HCT116 (cell line): ENCODE measurements around the gene MRAS. TPM values are rescaled to one million over a fixed set of nuclear protein-coding genes. Genes with fewer than 3 reads are reported as not detected.

Experiments
- ATAC-seq: fragments of 200-7000 bp; cut with Tn5 transposase; 2 replicates; pipeline ENCODE4 v1.9.1; 2020; ENCODE audit warnings: mild to moderate bottlenecking, moderate library complexity
- BruUV-seq: library from RNA; stranded (reverse); fragments of 400-500 nt; replicated peaks from 2 replicates; lab custom pipeline; 2021; lab: Mats Ljungman, UMichigan
- CTCF ChIA-PET: fragments of 300-600 bp; sonication (Branson Sonifier 250); formaldehyde crosslinking; loops from one replicate; lab custom pipeline; 2021; ENCODE audit warnings: antibody characterized with exemption; lab: Charles Lee
- POLR2A ChIA-PET: fragments of 300-600, 350-600 bp; sonication (Branson Sonifier 250); formaldehyde crosslinking; loops from one replicate; lab custom pipeline; 2021; ENCODE audit warnings: antibody characterized with exemption; lab: Charles Lee
- RAD21 ChIA-PET, 2 experiments: fragments of 300-600 bp; sonication (Branson Sonifier 250); formaldehyde crosslinking; loops; one replicate each; lab custom pipeline; 2023; ENCODE audit warnings: low total read pairs in 2 of 2; ENCODE audit not compliant: uncharacterized antibody in 2 of 2, unreplicated experiment in 2 of 2, low non-redundant PET in 1 of 2; lab: Charles Lee
- DNase-seq: peaks from one replicate; pipeline ENCODE4 v3.0.0-alpha.2; 2010; ENCODE audit warnings: low read depth, low spot score
- H2AFZ ChIP-seq: fragments of 200-600 bp; shearing (Covaris generic), sonication (generic); 2 replicates; pipeline ENCODE4 v1.6.1; 2017; ENCODE audit warnings: low read depth, mixed run types, mixed read lengths, antibody characterized with exemption, low read length; ENCODE audit not compliant: poor library complexity, severe bottlenecking
- H3K27ac ChIP-seq: 2 replicates; pipeline ENCODE4 v1.5.1; 2012; ENCODE audit warnings: low read depth, low read length
- H3K27me3 ChIP-seq: fragments of 200-600 bp; sonication (generic); 2 replicates; pipeline ENCODE4 v1.6.1; 2016; ENCODE audit warnings: mixed run types, low read length, mixed read lengths; ENCODE audit not compliant: insufficient read depth
- H3K36me3 ChIP-seq, 2 experiments: fragments of 200-500 bp in 1 of 2; fragments of 200-600 bp in 1 of 2; sonication (Bioruptor generic) in 1 of 2; sonication (generic) in 1 of 2; 2 replicates each; pipeline versions ENCODE4 v1.5.1 to v1.6.1; 2014 to 2016; ENCODE audit warnings: low read length in 2 of 2, inconsistent platforms in 1 of 2, mixed read lengths in 1 of 2, mixed run types in 1 of 2; ENCODE audit not compliant: insufficient read depth in 2 of 2, control insufficient read depth in 1 of 2
- H3K4me1 ChIP-seq, 2 experiments: fragments of 200-600 bp in 1 of 2; sonication (generic) in 1 of 2; 2 replicates each; pipeline versions ENCODE4 v1.5.1 to v1.6.1; 2012 to 2017; ENCODE audit warnings: low read length in 2 of 2, inconsistent platforms in 1 of 2, mild to moderate bottlenecking in 1 of 2, mixed read lengths in 1 of 2, mixed run types in 1 of 2, moderate library complexity in 1 of 2; ENCODE audit not compliant: insufficient read depth in 2 of 2, control insufficient read depth in 1 of 2
- H3K4me2 ChIP-seq: fragments of 200-600 bp; sonication (generic); 2 replicates; pipeline ENCODE4 v1.6.1; 2017; ENCODE audit warnings: mixed run types, low read length, mixed read lengths
- H3K4me3 ChIP-seq, 2 experiments: fragments of 200-600 bp in 1 of 2; sonication (generic) in 1 of 2; replicated peaks in 1 of 2; 2 replicates each; pipeline ENCODE4 v1.5.1; 2011 to 2016; ENCODE audit warnings: low read length in 2 of 2, control low read depth in 1 of 2, low read depth in 1 of 2, mild to moderate bottlenecking in 1 of 2, mixed read lengths in 1 of 2, mixed run types in 1 of 2
- H3K79me2 ChIP-seq: fragments of 200-600 bp; sonication (generic); 2 replicates; pipeline ENCODE4 v1.6.1; 2017; ENCODE audit warnings: mild to moderate bottlenecking, mixed run types, low read length, moderate library complexity, mixed read lengths; ENCODE audit not compliant: insufficient read depth
- H3K9ac ChIP-seq: fragments of 200-600 bp; sonication (generic); 2 replicates; pipeline ENCODE4 v1.6.1; 2016; ENCODE audit warnings: low read length, mixed read lengths
- H3K9me2 ChIP-seq: fragments of 200-600 bp; sonication (generic), shearing (Covaris generic); 2 replicates; pipeline ENCODE4 v1.6.1; 2017; ENCODE audit warnings: mixed run types, mild to moderate bottlenecking, moderate library complexity; ENCODE audit not compliant: insufficient read depth
- H3K9me3 ChIP-seq, 2 experiments: fragments of 200-500 bp in 1 of 2; fragments of 200-600 bp in 1 of 2; sonication (Bioruptor generic) in 1 of 2; sonication (generic) in 1 of 2; 2 replicates each; pipeline ENCODE4 v1.6.1; 2014 to 2017; ENCODE audit warnings: low read length in 2 of 2, mixed read lengths in 2 of 2, inconsistent platforms in 1 of 2, low read depth in 1 of 2, mild to moderate bottlenecking in 1 of 2, mixed run types in 1 of 2, moderate library complexity in 1 of 2; ENCODE audit not compliant: control insufficient read depth in 1 of 2, insufficient read depth in 1 of 2
- H4K20me1 ChIP-seq: fragments of 200-600 bp; sonication (generic), shearing (Covaris generic); 2 replicates; pipeline ENCODE4 v1.6.1; 2017; ENCODE audit warnings: mixed run types, mild to moderate bottlenecking, moderate library complexity; ENCODE audit not compliant: insufficient read depth
- CBX3 ChIP-seq: IDR thresholded peaks from 2 replicates; pipeline ENCODE4 v1.6.1; 2012; ENCODE audit warnings: low read depth
- EGR1 ChIP-seq: IDR thresholded peaks from 2 replicates; pipeline ENCODE4 v1.6.1; 2012; ENCODE audit warnings: low read depth
- ELF1 ChIP-seq: IDR thresholded peaks from 2 replicates; pipeline ENCODE4 v1.6.1; 2012; ENCODE audit warnings: low read depth, borderline replicate concordance
- EZH2phosphoT487 ChIP-seq: fragments of 200-600 bp; IDR thresholded peaks from 2 replicates; pipeline ENCODE4 v1.6.1; 2018; ENCODE audit warnings: antibody characterized with exemption, borderline replicate concordance
- FOSL1 ChIP-seq: IDR thresholded peaks from 2 replicates; pipeline ENCODE4 v1.6.1; 2012; ENCODE audit warnings: low read depth
- POLR2AphosphoS5 ChIP-seq: IDR thresholded peaks from 2 replicates; pipeline ENCODE4 v1.6.1; 2011; ENCODE audit warnings: mild to moderate bottlenecking, low read depth, low read length, moderate library complexity
- RAD21 ChIP-seq: IDR thresholded peaks from 2 replicates; pipeline ENCODE4 v1.6.1; 2012; ENCODE audit warnings: low read depth, mild to moderate bottlenecking
- SIN3A ChIP-seq: IDR thresholded peaks from 2 replicates; pipeline ENCODE4 v1.6.1; 2012; ENCODE audit warnings: low read depth
- SP1 ChIP-seq: IDR thresholded peaks from 2 replicates; pipeline ENCODE4 v1.6.1; 2012; ENCODE audit warnings: low read depth
- SRF ChIP-seq: IDR thresholded peaks from 2 replicates; pipeline ENCODE4 v1.6.1; 2012; ENCODE audit warnings: low read depth
- YY1 ChIP-seq: IDR thresholded peaks from 2 replicates; pipeline ENCODE4 v1.6.1; 2011; ENCODE audit warnings: low read length, low read depth, moderate library complexity, mild to moderate bottlenecking; ENCODE audit not compliant: insufficient replicate concordance; ENCODE audit errors: extremely low read depth
- ZFX ChIP-seq: fragments of 450-650 bp; IDR thresholded peaks from 2 replicates; pipeline ENCODE4 v1.6.1; 2017
- ZNF274 ChIP-seq: fragments of 200-500 bp; sonication (Bioruptor generic); IDR thresholded peaks from 2 replicates; pipeline ENCODE4 v1.6.1; 2014; ENCODE audit warnings: mild to moderate bottlenecking, low read depth, low read length, inconsistent platforms
- intact Hi-C: fragments of 100-400 bp; cut with micrococcal nuclease; formaldehyde crosslinking; loops from 2 replicates; pipeline ENCODE4 v1.10.0; 2022
- total RNA-seq: library from RNA; stranded (reverse); gene quantifications from one replicate; pipeline ENCODE4 v1.2.1, GENCODE V29; 2021; ENCODE audit not compliant: unreplicated experiment
- TF ChIP-seq, protein P1 (sequence below): IDR thresholded peaks from 2 replicates; pipeline ENCODE4 v1.6.1; 2012
- TF ChIP-seq, protein P2 (sequence below): IDR thresholded peaks from 2 replicates; pipeline ENCODE4 v1.6.1; 2012
- TF ChIP-seq, protein P3 (sequence below): IDR thresholded peaks from 2 replicates; pipeline ENCODE4 v1.6.1; 2012; ENCODE audit warnings: low read depth

The MRAS gene
- total RNA-seq, 1 experiment from 2014 or later, result 13.5 TPM

DNA sequence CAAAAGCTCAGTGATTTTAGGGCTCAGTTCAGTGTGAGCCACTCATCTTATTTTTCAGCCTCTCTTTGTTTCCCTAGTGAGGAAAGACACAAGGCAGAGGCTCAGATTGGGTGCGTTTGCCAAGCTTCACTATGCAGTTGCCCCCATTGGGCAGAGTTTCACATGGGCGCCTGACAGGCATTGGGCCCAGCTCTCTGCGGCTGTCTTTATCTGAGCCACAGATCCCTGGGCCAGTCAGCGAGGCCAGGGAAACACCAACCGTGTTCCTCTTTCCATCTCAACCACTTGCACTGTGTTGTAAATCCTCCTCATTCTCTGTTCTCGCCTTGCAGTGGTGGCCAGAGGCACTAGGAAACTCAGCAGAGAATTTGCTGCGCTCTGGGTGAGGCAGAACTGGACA is 96.9 kb downstream of the MRAS start:
- ChIA-PET POLR2A (no interaction called here), RAD21 (no interaction called here), CTCF (no interaction called here)
- H3K36me3 ChIP-seq, result no peaks in the 10 kb centered on the region
- H3K4me1 ChIP-seq, result peaks cover 14 to 18% of the 10 kb centered on the region in 2 experiments
- no peak overlapping the region for H3K4me3 ChIP-seq
- H3K79me2 ChIP-seq, result no peaks in the 10 kb centered on the region
- no peak for ATAC-seq
- no peak overlapping the region for H3K4me2 ChIP-seq
- no peak overlapping the region for H3K27ac ChIP-seq
- no peak overlapping the region for H3K9ac ChIP-seq
- no peaks in the 10 kb centered on the region for H4K20me1 ChIP-seq
- no peaks in the 10 kb centered on the region for H3K9me2 ChIP-seq
- no peak overlapping the region for H2AFZ ChIP-seq
- no peak for DNase-seq
- no TSS peak for BruUV-seq
- no peaks in the 10 kb centered on the region for H3K9me3 ChIP-seq
- TF ChIP-seq EGR1 (no peak), SP1 (no peak), ZFX (no peak), CBX3 (no peak), FOSL1 (no peak), YY1 (no peak), SRF (no peak), EZH2phosphoT487 (no peak), POLR2AphosphoS5 (no peak), RAD21 (no peak), SIN3A (no peak), ELF1 (no peak), ZNF274 (no peak)
- TF ChIP-seq, protein P1, sequence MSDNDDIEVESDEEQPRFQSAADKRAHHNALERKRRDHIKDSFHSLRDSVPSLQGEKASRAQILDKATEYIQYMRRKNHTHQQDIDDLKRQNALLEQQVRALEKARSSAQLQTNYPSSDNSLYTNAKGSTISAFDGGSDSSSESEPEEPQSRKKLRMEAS, result no peak
- TF ChIP-seq, protein P2, sequence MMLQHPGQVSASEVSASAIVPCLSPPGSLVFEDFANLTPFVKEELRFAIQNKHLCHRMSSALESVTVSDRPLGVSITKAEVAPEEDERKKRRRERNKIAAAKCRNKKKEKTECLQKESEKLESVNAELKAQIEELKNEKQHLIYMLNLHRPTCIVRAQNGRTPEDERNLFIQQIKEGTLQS, result no peak
- TF ChIP-seq, protein P3, sequence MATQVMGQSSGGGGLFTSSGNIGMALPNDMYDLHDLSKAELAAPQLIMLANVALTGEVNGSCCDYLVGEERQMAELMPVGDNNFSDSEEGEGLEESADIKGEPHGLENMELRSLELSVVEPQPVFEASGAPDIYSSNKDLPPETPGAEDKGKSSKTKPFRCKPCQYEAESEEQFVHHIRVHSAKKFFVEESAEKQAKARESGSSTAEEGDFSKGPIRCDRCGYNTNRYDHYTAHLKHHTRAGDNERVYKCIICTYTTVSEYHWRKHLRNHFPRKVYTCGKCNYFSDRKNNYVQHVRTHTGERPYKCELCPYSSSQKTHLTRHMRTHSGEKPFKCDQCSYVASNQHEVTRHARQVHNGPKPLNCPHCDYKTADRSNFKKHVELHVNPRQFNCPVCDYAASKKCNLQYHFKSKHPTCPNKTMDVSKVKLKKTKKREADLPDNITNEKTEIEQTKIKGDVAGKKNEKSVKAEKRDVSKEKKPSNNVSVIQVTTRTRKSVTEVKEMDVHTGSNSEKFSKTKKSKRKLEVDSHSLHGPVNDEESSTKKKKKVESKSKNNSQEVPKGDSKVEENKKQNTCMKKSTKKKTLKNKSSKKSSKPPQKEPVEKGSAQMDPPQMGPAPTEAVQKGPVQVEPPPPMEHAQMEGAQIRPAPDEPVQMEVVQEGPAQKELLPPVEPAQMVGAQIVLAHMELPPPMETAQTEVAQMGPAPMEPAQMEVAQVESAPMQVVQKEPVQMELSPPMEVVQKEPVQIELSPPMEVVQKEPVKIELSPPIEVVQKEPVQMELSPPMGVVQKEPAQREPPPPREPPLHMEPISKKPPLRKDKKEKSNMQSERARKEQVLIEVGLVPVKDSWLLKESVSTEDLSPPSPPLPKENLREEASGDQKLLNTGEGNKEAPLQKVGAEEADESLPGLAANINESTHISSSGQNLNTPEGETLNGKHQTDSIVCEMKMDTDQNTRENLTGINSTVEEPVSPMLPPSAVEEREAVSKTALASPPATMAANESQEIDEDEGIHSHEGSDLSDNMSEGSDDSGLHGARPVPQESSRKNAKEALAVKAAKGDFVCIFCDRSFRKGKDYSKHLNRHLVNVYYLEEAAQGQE, result no peak
- intact Hi-C loops, result no loop called here
- H3K27me3 ChIP-seq, result no peaks in the 10 kb centered on the region
